T-helper 2 cell treated with Interferon-gamma antibody and Interleukin-4, amounts not matched to agents 100 ng/mL and 5 ng/mL, for 36 hours (primary cell): ENCODE data around the gene PDZD4. TPM values are rescaled to one million over a fixed set of nuclear protein-coding genes. Genes with fewer than 3 reads are reported as not detected.

Experiments
- intact Hi-C: fragments of 100-400 bp; cut with micrococcal nuclease; formaldehyde crosslinking; loops from one replicate; pipeline ENCODE4 v1.15.1; 2023
- total RNA-seq: library from RNA; stranded (reverse); gene quantifications from 2 replicates; pipeline ENCODE4 v1.2.3, GENCODE V29; 2022

Gene PDZD4
- 0.68 and 0.70 TPM in 2 replicates for total RNA-seq

- intact Hi-C loops: no loop called here
Measured at GRCh38 chrX:153829799-153830639, at the start of gene PDZD4. TSS of gene PDZD4 (minus strand) at chrX:153830544. CDS start at chrX:153830298, 246 bp downstream.

- intact Hi-C loops: loop anchor here (10.0 kb wide), 1 partner anchor 65 kb away; no protein-coding TSS in a partner anchor
Measured at GRCh38 chrX:153879741-153880439, 49.5 kb upstream of the PDZD4 start.

GRCh38 chrX:153878969-153879653 is 48.8 kb upstream of the PDZD4 start:
- intact Hi-C loops: loop anchor here (10.0 kb wide), 1 partner anchor 64 kb away; no protein-coding TSS in a partner anchor

GRCh38 chrX:153878345-153878744 is 48.0 kb upstream of the PDZD4 start:
- intact Hi-C loops: loop anchor here (10.0 kb wide), 1 partner anchor 64 kb away; no protein-coding TSS in a partner anchor

GRCh38 chrX:153877571-153878261 is 47.4 kb upstream of the PDZD4 start:
- intact Hi-C loops: loop anchor here (10.0 kb wide), 1 partner anchor 63 kb away; no protein-coding TSS in a partner anchor

GRCh38 chrX:153876112-153876491 is 45.8 kb upstream of the PDZD4 start:
- intact Hi-C loops: loop anchor here (10.0 kb wide), 1 partner anchor 61 kb away; no protein-coding TSS in a partner anchor

GRCh38 chrX:153875391-153876111 is 45.2 kb upstream of the PDZD4 start:
- intact Hi-C loops: loop anchor here (10.0 kb wide), 1 partner anchor 61 kb away; no protein-coding TSS in a partner anchor

- intact Hi-C loops: loop anchor here (10.0 kb wide), 1 partner anchor 60 kb away; no protein-coding TSS in a partner anchor
Measured at GRCh38 chrX:153874366-153875125, 44.2 kb upstream of the PDZD4 start.

- intact Hi-C loops: loop anchor here (10.0 kb wide), 1 partner anchor 59 kb away; no protein-coding TSS in a partner anchor
Measured at GRCh38 chrX:153874085-153874365, 43.7 kb upstream of the PDZD4 start.

- intact Hi-C loops: loop anchor here (10.0 kb wide), 1 partner anchor 59 kb away; no protein-coding TSS in a partner anchor
Measured at GRCh38 chrX:153873282-153874084, 43.1 kb upstream of the PDZD4 start.

GRCh38 chrX:153871946-153872878 is 41.9 kb upstream of the PDZD4 start:
- intact Hi-C loops: loop anchor here (10.0 kb wide), 1 partner anchor 57 kb away; no protein-coding TSS in a partner anchor

GRCh38 chrX:153871451-153871850 is 41.1 kb upstream of the PDZD4 start:
- intact Hi-C loops: loop anchor here (10.0 kb wide), 1 partner anchor 57 kb away; no protein-coding TSS in a partner anchor

- intact Hi-C loops: loop anchor here (10.0 kb wide), 1 partner anchor 56 kb away; no protein-coding TSS in a partner anchor
Measured at GRCh38 chrX:153870791-153871360, 40.5 kb upstream of the PDZD4 start.

- intact Hi-C loops: loop anchor here (10.0 kb wide), 1 partner anchor 55 kb away; no protein-coding TSS in a partner anchor
Measured at GRCh38 chrX:153870288-153870690, 39.9 kb upstream of the PDZD4 start.

GRCh38 chrX:153869473-153870287 is 39.3 kb upstream of the PDZD4 start:
- intact Hi-C loops: loop anchor here (10.0 kb wide), 1 partner anchor 55 kb away; no protein-coding TSS in a partner anchor
